Measurements from ENCODE around the gene TSR3.

GRCh38 chr16:1385232-1385631 is 33.6 kb upstream of the TSR3 start:
- TF ChIP-seq POLR2A (IDR thresholded peaks at IDR 0.05; ENCODE audit: extremely low read depth, insufficient read length) (no peak), CTCF (IDR thresholded peaks at IDR 0.05; ENCODE audit: low read depth, low read length) (no peak), MAX (IDR thresholded peaks at IDR 0.05; ENCODE audit: low read depth, low read length) (no peak), MYC (IDR thresholded peaks at IDR 0.05; ENCODE audit: low read depth, low read length) (no peak)

Measured in NB4 (cell line).